HEK293 (cell line): ENCODE results near the gene MRPL20.

Source experiments
- CTCF ChIA-PET: fragments of 350-600 bp; formaldehyde crosslinking; extraction: SDS; loops from one replicate; lab custom pipeline; 2021; ENCODE audit warnings: antibody characterized with exemption; lab: Yijun Ruan, JAX
- POLR2A ChIA-PET: fragments of 300-600 bp; formaldehyde crosslinking; extraction: SDS; loops from one replicate; lab custom pipeline; 2020; ENCODE audit warnings: antibody characterized with exemption, inconsistent platforms; lab: Yijun Ruan, JAX
- H3K27ac ChIP-seq: fragments of 200-500 bp; sonication (Bioruptor generic); 2 replicates; pipeline ENCODE4 v1.5.1; 2014; ENCODE audit warnings: low read depth, low read length, control low read depth, inconsistent platforms; ENCODE audit errors: extremely low read depth
- H3K36me3 ChIP-seq, 2 experiments: fragments of 200-500 bp in 1 of 2; sonication (Bioruptor generic) in 1 of 2; 1 replicate in 1 of 2; 2 replicates in 1 of 2; pipeline ENCODE4 v1.5.1; 2014 to 2017; ENCODE audit warnings: inconsistent platforms in 2 of 2, low read length in 2 of 2; ENCODE audit not compliant: control insufficient read depth in 2 of 2, insufficient read depth in 1 of 2
- H3K4me1 ChIP-seq: fragments of 200-500 bp; sonication (Bioruptor generic); 2 replicates; pipeline ENCODE4 v1.5.1; 2014; ENCODE audit warnings: mild to moderate bottlenecking, low read length, inconsistent platforms; ENCODE audit not compliant: control insufficient read depth, insufficient read depth
- H3K4me3 ChIP-seq: 2 replicates; pipeline ENCODE4 v1.5.1; 2011; ENCODE audit warnings: low read depth, mild to moderate bottlenecking, control low read depth, low read length, moderate library complexity
- H3K9me3 ChIP-seq: fragments of 200-500 bp; sonication (Bioruptor generic); 2 replicates; pipeline ENCODE4 v1.5.1; 2014; ENCODE audit warnings: low read depth, low read length, inconsistent platforms; ENCODE audit not compliant: control insufficient read depth, insufficient read depth
- EGR2 ChIP-seq: fragments of 450-650 bp; formaldehyde crosslinking; IDR thresholded peaks from 2 replicates; pipeline ENCODE4 v1.5.1; 2016; ENCODE audit warnings: low read depth, missing biosample characterization, missing genetic modification characterization
- KLF1 ChIP-seq: fragments of 450-650 bp; formaldehyde crosslinking; IDR thresholded peaks from 2 replicates; pipeline ENCODE4 v1.5.1; 2016; ENCODE audit warnings: missing biosample characterization, missing genetic modification characterization
- KLF8 ChIP-seq: fragments of 450-650 bp; formaldehyde crosslinking; IDR thresholded peaks from 2 replicates; pipeline ENCODE4 v1.5.1; 2016; ENCODE audit warnings: missing biosample characterization, missing genetic modification characterization
- SP2 ChIP-seq: fragments of 450-650 bp; formaldehyde crosslinking; IDR thresholded peaks from 2 replicates; pipeline ENCODE4 v1.5.1; 2016; ENCODE audit warnings: missing biosample characterization, missing genetic modification characterization
- SP3 ChIP-seq: fragments of 450-650 bp; formaldehyde crosslinking; IDR thresholded peaks from 2 replicates; pipeline ENCODE4 v1.5.1; 2016; ENCODE audit warnings: missing biosample characterization, missing genetic modification characterization
- ZBTB20 ChIP-seq: fragments of 450-650 bp; formaldehyde crosslinking; IDR thresholded peaks from 2 replicates; pipeline ENCODE4 v1.5.1; 2016; ENCODE audit warnings: missing biosample characterization, missing genetic modification characterization
- ZFHX2 ChIP-seq: fragments of 450-650 bp; formaldehyde crosslinking; conservative IDR thresholded peaks from 2 replicates; pipeline ENCODE4 v1.5.1; 2016; ENCODE audit warnings: missing biosample characterization, missing genetic modification characterization
- ZNF132 ChIP-seq: fragments of 450-650 bp; formaldehyde crosslinking; IDR thresholded peaks from 2 replicates; pipeline ENCODE4 v1.5.1; 2017; ENCODE audit warnings: missing biosample characterization, missing genetic modification characterization, borderline replicate concordance
- ZNF354C ChIP-seq: fragments of 450-650 bp; formaldehyde crosslinking; IDR thresholded peaks from 2 replicates; pipeline ENCODE4 v1.5.1; 2016; ENCODE audit warnings: missing biosample characterization, missing genetic modification characterization, low read depth, borderline replicate concordance
- ZNF394 ChIP-seq: fragments of 450-650 bp; formaldehyde crosslinking; IDR thresholded peaks from 2 replicates; pipeline ENCODE4 v1.5.1; 2016; ENCODE audit warnings: missing biosample characterization, missing genetic modification characterization, mild to moderate bottlenecking, moderate library complexity, borderline replicate concordance
- ZNF501 ChIP-seq: fragments of 450-650 bp; formaldehyde crosslinking; IDR thresholded peaks from 2 replicates; pipeline ENCODE4 v1.5.1; 2016; ENCODE audit warnings: missing biosample characterization, missing genetic modification characterization
- ZNF548 ChIP-seq: fragments of 450-650 bp; formaldehyde crosslinking; IDR thresholded peaks from 2 replicates; pipeline ENCODE4 v1.5.1; 2016; ENCODE audit warnings: missing biosample characterization, missing genetic modification characterization
- ZNF555 ChIP-seq: fragments of 450-650 bp; formaldehyde crosslinking; conservative IDR thresholded peaks from 2 replicates; pipeline ENCODE4 v1.5.1; 2017; ENCODE audit warnings: missing biosample characterization, mild to moderate bottlenecking, missing genetic modification characterization, inconsistent platforms
- ZNF558 ChIP-seq: fragments of 450-650 bp; formaldehyde crosslinking; IDR thresholded peaks from 2 replicates; pipeline ENCODE4 v1.5.1; 2016; ENCODE audit warnings: missing biosample characterization, missing genetic modification characterization
- ZNF600 ChIP-seq: fragments of 450-650 bp; formaldehyde crosslinking; IDR thresholded peaks from 2 replicates; pipeline ENCODE4 v1.5.1; 2016; ENCODE audit warnings: missing biosample characterization, missing genetic modification characterization
- ZNF701 ChIP-seq: fragments of 450-650 bp; formaldehyde crosslinking; IDR thresholded peaks from 2 replicates; pipeline ENCODE4 v1.5.1; 2016; ENCODE audit warnings: missing biosample characterization, missing genetic modification characterization
- ZNF747 ChIP-seq: fragments of 450-650 bp; formaldehyde crosslinking; IDR thresholded peaks from 2 replicates; pipeline ENCODE4 v1.5.1; 2016; ENCODE audit warnings: missing biosample characterization, missing genetic modification characterization
- TF ChIP-seq, protein P1 (sequence below): fragments of 450-650 bp; formaldehyde crosslinking; IDR thresholded peaks from 2 replicates; pipeline ENCODE4 v1.5.1; 2017; ENCODE audit warnings: missing biosample characterization, missing genetic modification characterization
- TF ChIP-seq, protein P2 (sequence below): fragments of 450-650 bp; formaldehyde crosslinking; IDR thresholded peaks from 2 replicates; pipeline ENCODE4 v1.5.1; 2016; ENCODE audit warnings: missing biosample characterization, missing genetic modification characterization
- TF ChIP-seq, protein P3 (sequence below): fragments of 450-650 bp; formaldehyde crosslinking; IDR thresholded peaks from 2 replicates; pipeline ENCODE4 v1.5.1; 2016; ENCODE audit warnings: missing biosample characterization, missing genetic modification characterization
- TF ChIP-seq, protein P4 (sequence below): fragments of 450-650 bp; formaldehyde crosslinking; IDR thresholded peaks from 2 replicates; pipeline ENCODE4 v1.5.1; 2016; ENCODE audit warnings: missing biosample characterization, missing genetic modification characterization
- TF ChIP-seq, protein P5 (sequence below): fragments of 450-650 bp; formaldehyde crosslinking; IDR thresholded peaks from 2 replicates; pipeline ENCODE4 v1.5.1; 2016; ENCODE audit warnings: missing biosample characterization, missing genetic modification characterization
- TF ChIP-seq, protein P6 (sequence below): fragments of 450-650 bp; formaldehyde crosslinking; IDR thresholded peaks from 2 replicates; pipeline ENCODE4 v1.5.1; 2016; ENCODE audit warnings: missing biosample characterization, missing genetic modification characterization

MRPL20 gene

DNA sequence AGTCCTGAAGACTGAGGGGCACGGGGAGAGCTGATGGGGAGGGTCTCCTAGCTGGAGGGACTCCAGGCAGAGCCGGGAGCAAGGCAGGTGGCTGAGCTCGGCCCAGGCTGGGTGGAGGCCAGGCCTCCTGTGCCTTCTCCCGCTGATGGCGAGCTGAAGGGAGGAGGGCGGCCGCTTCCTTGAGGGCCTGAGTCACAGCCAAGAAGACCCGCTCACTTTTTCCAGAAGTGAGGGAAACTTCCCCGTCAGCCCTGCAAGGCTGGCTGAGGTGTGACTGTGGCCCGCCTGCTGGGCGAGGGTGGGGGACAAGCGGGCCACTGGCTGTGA, 26.7 kb upstream of the MRPL20 start:
- TF ChIP-seq, protein P1, sequence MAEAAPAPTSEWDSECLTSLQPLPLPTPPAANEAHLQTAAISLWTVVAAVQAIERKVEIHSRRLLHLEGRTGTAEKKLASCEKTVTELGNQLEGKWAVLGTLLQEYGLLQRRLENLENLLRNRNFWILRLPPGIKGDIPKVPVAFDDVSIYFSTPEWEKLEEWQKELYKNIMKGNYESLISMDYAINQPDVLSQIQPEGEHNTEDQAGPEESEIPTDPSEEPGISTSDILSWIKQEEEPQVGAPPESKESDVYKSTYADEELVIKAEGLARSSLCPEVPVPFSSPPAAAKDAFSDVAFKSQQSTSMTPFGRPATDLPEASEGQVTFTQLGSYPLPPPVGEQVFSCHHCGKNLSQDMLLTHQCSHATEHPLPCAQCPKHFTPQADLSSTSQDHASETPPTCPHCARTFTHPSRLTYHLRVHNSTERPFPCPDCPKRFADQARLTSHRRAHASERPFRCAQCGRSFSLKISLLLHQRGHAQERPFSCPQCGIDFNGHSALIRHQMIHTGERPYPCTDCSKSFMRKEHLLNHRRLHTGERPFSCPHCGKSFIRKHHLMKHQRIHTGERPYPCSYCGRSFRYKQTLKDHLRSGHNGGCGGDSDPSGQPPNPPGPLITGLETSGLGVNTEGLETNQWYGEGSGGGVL (tag by site-specific recombination), result 0 out of 2 replicates have a peak, but pooled peaks have one; percentile 24
- TF ChIP-seq, protein P2, sequence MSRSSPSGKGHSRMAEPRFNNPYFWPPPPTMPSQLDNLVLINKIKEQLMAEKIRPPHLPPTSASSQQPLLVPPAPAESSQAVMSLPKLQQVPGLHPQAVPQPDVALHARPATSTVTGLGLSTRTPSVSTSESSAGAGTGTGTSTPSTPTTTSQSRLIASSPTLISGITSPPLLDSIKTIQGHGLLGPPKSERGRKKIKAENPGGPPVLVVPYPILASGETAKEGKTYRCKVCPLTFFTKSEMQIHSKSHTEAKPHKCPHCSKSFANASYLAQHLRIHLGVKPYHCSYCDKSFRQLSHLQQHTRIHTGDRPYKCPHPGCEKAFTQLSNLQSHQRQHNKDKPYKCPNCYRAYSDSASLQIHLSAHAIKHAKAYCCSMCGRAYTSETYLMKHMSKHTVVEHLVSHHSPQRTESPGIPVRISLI (tag by site-specific recombination), result no peak
- TF ChIP-seq ZNF354C (tag by site-specific recombination) (no peak), KLF1 (tag by site-specific recombination) (peak; percentile 49), ZNF394 (tag by site-specific recombination) (no peak), SP2 (tag by site-specific recombination) (peak; percentile 10; the same call in 1 of the 2 replicates)
- TF ChIP-seq, protein P3, sequence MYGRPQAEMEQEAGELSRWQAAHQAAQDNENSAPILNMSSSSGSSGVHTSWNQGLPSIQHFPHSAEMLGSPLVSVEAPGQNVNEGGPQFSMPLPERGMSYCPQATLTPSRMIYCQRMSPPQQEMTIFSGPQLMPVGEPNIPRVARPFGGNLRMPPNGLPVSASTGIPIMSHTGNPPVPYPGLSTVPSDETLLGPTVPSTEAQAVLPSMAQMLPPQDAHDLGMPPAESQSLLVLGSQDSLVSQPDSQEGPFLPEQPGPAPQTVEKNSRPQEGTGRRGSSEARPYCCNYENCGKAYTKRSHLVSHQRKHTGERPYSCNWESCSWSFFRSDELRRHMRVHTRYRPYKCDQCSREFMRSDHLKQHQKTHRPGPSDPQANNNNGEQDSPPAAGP, result peak; percentile 46
- POLR2A ChIA-PET, result interaction anchor here (0.6 to 1.4 kb wide), 2 partner anchors 26 to 42 kb away, joined by 3 to 8 read pairs; no protein-coding TSS in a partner anchor
- Histone ChIP-seq H3K27ac (no peak overlapping the region), H3K4me1 (no peaks in the 10 kb centered on the region), H3K9me3 (no peaks in the 10 kb centered on the region), H3K4me3 (no peak overlapping the region), H3K36me3 (peaks cover 0 to 3% of the 10 kb centered on the region in 2 experiments; a peak in 1 of 3 replicates)
- CTCF ChIA-PET, result no interaction called here

DNA sequence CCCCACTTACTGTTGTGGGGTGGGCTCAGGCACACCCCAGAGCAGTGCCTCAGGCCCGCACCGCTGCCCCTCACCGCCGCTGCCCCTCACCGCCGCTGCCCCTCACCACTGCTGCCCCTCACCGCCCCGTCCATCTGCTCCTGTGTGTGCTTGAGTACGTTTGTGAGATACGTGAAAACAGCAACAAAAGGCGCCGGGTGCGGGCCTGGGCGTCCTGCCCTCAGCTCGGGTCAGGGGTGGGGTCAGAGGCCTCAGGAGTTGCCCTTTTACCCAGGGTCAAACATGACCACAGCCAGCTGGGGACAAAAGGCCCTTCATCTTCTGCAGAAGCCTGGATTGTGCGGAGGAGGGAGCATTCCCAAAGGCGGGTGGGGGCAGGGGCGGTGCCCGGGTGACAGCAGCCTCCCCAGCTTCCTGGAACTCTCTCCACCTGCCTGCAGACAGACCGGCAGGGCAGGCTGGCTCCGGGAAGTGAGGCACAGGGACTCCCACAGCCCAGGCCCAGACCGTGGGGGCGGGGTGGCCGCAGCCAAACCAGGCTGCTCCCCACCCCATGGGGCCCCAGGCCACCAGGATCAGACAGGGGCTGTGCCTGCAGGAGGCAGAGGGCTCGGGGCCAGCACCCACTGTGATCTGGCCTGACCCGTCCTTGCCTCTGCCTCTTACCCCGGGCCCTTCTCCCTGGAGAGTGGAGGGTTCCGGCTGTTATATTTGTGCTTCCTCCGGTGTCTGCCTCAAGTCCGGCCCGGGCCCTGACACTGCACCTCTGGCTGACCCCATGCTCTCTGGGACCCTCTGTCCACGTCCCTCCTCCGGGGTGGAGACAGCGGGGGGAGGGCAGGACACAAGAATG, 26.1 kb upstream of the MRPL20 start:
- H3K36me3 ChIP-seq, result peaks cover 0 to 3% of the 10 kb centered on the region in 2 experiments; a peak in 1 of 3 replicates
- no peaks in the 10 kb centered on the region for H3K9me3 ChIP-seq
- no peaks in the 10 kb centered on the region for H3K4me1 ChIP-seq
- POLR2A ChIA-PET, result interaction anchor here (0.6 to 1.4 kb wide), 3 partner anchors 25 to 55 kb away, joined by 3 to 8 read pairs (median 4); no protein-coding TSS in a partner anchor
- no peak overlapping the region for H3K27ac ChIP-seq
- CTCF ChIA-PET, result no interaction called here
- no peak overlapping the region for H3K4me3 ChIP-seq
- TF ChIP-seq, protein P4, sequence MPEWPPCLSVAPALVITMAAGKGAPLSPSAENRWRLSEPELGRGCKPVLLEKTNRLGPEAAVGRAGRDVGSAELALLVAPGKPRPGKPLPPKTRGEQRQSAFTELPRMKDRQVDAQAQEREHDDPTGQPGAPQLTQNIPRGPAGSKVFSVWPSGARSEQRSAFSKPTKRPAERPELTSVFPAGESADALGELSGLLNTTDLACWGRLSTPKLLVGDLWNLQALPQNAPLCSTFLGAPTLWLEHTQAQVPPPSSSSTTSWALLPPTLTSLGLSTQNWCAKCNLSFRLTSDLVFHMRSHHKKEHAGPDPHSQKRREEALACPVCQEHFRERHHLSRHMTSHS (tag by site-specific recombination), result no peak
- TF ChIP-seq, protein P5, sequence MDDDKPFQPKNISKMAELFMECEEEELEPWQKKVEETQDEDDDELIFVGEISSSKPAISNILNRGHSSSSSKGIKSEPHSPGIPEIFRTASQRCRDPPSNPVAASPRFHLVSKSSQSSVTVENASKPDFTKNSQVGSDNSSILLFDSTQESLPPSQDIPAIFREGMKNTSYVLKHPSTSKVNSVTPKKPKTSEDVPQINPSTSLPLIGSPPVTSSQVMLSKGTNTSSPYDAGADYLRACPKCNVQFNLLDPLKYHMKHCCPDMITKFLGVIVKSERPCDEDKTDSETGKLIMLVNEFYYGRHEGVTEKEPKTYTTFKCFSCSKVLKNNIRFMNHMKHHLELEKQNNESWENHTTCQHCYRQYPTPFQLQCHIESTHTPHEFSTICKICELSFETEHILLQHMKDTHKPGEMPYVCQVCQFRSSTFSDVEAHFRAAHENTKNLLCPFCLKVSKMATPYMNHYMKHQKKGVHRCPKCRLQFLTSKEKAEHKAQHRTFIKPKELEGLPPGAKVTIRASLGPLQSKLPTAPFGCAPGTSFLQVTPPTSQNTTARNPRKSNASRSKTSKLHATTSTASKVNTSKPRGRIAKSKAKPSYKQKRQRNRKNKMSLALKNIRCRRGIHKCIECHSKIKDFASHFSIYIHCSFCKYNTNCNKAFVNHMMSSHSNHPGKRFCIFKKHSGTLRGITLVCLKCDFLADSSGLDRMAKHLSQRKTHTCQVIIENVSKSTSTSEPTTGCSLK (tag by site-specific recombination), result no peak
- peak; percentile 80 for TF ChIP-seq ZFHX2 (tag by site-specific recombination)
- 0 out of 2 replicates have a peak, but pooled peaks have one; percentile 14 for TF ChIP-seq KLF8 (tag by site-specific recombination)
- no peak for TF ChIP-seq ZNF701
- no peak for TF ChIP-seq ZNF132 (tag by site-specific recombination)
- no peak for TF ChIP-seq ZNF501 (tag by site-specific recombination)
- TF ChIP-seq ZNF600 (tag by site-specific recombination), result peak; percentile 82
- TF ChIP-seq ZNF747, result no peak
- TF ChIP-seq SP2 (tag by site-specific recombination), result peak; percentile 15; the same call in 1 of the 2 replicates
- no peak for TF ChIP-seq ZNF555 (tag by site-specific recombination)
- no peak for TF ChIP-seq SP3 (tag by site-specific recombination)
- peak; percentile 90 for TF ChIP-seq KLF1 (tag by site-specific recombination)
- TF ChIP-seq EGR2 (tag by site-specific recombination), result peak; percentile 70
- no peak for TF ChIP-seq ZNF548
- TF ChIP-seq ZNF558 (tag by site-specific recombination), result no peak
- TF ChIP-seq ZBTB20 (tag by site-specific recombination), result peak; percentile 47; the same call in 1 of the 2 replicates
- TF ChIP-seq, protein P6, sequence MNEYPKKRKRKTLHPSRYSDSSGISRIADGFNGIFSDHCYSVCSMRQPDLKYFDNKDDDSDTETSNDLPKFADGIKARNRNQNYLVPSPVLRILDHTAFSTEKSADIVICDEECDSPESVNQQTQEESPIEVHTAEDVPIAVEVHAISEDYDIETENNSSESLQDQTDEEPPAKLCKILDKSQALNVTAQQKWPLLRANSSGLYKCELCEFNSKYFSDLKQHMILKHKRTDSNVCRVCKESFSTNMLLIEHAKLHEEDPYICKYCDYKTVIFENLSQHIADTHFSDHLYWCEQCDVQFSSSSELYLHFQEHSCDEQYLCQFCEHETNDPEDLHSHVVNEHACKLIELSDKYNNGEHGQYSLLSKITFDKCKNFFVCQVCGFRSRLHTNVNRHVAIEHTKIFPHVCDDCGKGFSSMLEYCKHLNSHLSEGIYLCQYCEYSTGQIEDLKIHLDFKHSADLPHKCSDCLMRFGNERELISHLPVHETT (tag by site-specific recombination), result no peak
